ENCODE data around the gene GYPA. TPM values are rescaled to one million over a fixed set of nuclear protein-coding genes. Genes with fewer than 3 reads are reported as not detected.
"Not testable (repeated sequence)": the region's sequence is repeated elsewhere in the genome, so short reads cannot be mapped to it uniquely, and the experiment has no call there.

GYPA gene
- total and polyA plus RNA-seq, 3 experiments from 2014 or later = not detected

GRCh38 chr4:144123982-144124635 is 16.4 kb downstream of the GYPA start:
- H3K27me3 Mint-ChIP-seq; H3K36me3 Mint-ChIP-seq; H3K4me1 Mint-ChIP-seq; H3K27ac ChIP-seq (ENCODE audit: low read depth, low read length); H3K4me3 Mint-ChIP-seq; DNase-seq; H3K27ac Mint-ChIP-seq; POLR2A ChIA-PET; H3K9me3 Mint-ChIP-seq; H3K27me3 ChIP-seq (ENCODE audit: insufficient read depth, low read length, poor library complexity, severe bottlenecking); CTCF ChIA-PET; H3K36me3 ChIP-seq (ENCODE audit: insufficient read depth, low read length); H3K4me3 ChIP-seq (ENCODE audit: low read length); H3K4me1 ChIP-seq (ENCODE audit: insufficient read depth, low read length); H3K9me3 ChIP-seq (ENCODE audit: low read length): not testable (repeated sequence)

GRCh38 chr4:144123269-144123668 is 17.2 kb downstream of the GYPA start:
- H3K9me3 Mint-ChIP-seq; H3K27me3 Mint-ChIP-seq; H3K27me3 ChIP-seq (ENCODE audit: insufficient read depth, low read length, poor library complexity, severe bottlenecking); DNase-seq; H3K36me3 Mint-ChIP-seq; H3K27ac ChIP-seq (ENCODE audit: low read depth, low read length); POLR2A ChIA-PET; H3K4me1 ChIP-seq (ENCODE audit: insufficient read depth, low read length); H3K36me3 ChIP-seq (ENCODE audit: insufficient read depth, low read length); CTCF ChIA-PET; H3K9me3 ChIP-seq (ENCODE audit: low read length); H3K4me3 Mint-ChIP-seq; H3K4me1 Mint-ChIP-seq; H3K27ac Mint-ChIP-seq; H3K4me3 ChIP-seq (ENCODE audit: low read length): not testable (repeated sequence)

- CTCF ChIA-PET; H3K9me3 Mint-ChIP-seq; H3K9me3 ChIP-seq (ENCODE audit: low read length); H3K4me3 Mint-ChIP-seq; H3K4me1 Mint-ChIP-seq; H3K4me3 ChIP-seq (ENCODE audit: low read length); H3K27me3 Mint-ChIP-seq; H3K27ac Mint-ChIP-seq; POLR2A ChIA-PET; DNase-seq; H3K36me3 Mint-ChIP-seq; H3K4me1 ChIP-seq (ENCODE audit: insufficient read depth, low read length); H3K27ac ChIP-seq (ENCODE audit: low read depth, low read length); H3K27me3 ChIP-seq (ENCODE audit: insufficient read depth, low read length, poor library complexity, severe bottlenecking); H3K36me3 ChIP-seq (ENCODE audit: insufficient read depth, low read length): not testable (repeated sequence)
These were observed 20.8 kb downstream of the GYPA start for GRCh38 chr4:144119752-144120151.

GRCh38 chr4:144115519-144115918 is 25.0 kb downstream of the GYPA start:
- H3K4me3 ChIP-seq (ENCODE audit: low read length) = no peak overlapping the region
- H3K36me3 ChIP-seq (ENCODE audit: insufficient read depth, low read length) = no peaks in the 10 kb centered on the region
- peaks cover 7 to 8% of the 10 kb centered on the region in 2 donors for H3K27me3 Mint-ChIP-seq
- ChIA-PET POLR2A (no interaction called here), CTCF (no interaction called here)
- H3K9me3 ChIP-seq (ENCODE audit: low read length) = no peaks in the 10 kb centered on the region
- H3K4me1 Mint-ChIP-seq = peaks cover 0 to 4% (median 2%) of the 10 kb centered on the region in 3 donors
- no peaks in the 10 kb centered on the region for H3K4me1 ChIP-seq (ENCODE audit: insufficient read depth, low read length)
- no peak overlapping the region for H3K4me3 Mint-ChIP-seq
- no peak for DNase-seq
- no peaks in the 10 kb centered on the region for H3K36me3 Mint-ChIP-seq
- H3K27ac Mint-ChIP-seq = no peak overlapping the region
- H3K27me3 ChIP-seq (ENCODE audit: insufficient read depth, low read length, poor library complexity, severe bottlenecking) = no peaks in the 10 kb centered on the region
- no peak overlapping the region for H3K27ac ChIP-seq (ENCODE audit: low read depth, low read length)
- H3K9me3 Mint-ChIP-seq = no peaks in the 10 kb centered on the region

- no peak overlapping the region for H3K27ac ChIP-seq (ENCODE audit: low read depth, low read length)
- Mint-ChIP-seq H3K27ac (no peak overlapping the region), H3K9me3 (no peaks in the 10 kb centered on the region), H3K4me3 (no peak overlapping the region), H3K27me3 (peaks cover 7 to 13% of the 10 kb centered on the region in 2 donors), H3K36me3 (no peaks in the 10 kb centered on the region), H3K4me1 (peaks cover 0 to 4% (median 2%) of the 10 kb centered on the region in 3 donors)
- ChIA-PET CTCF (no interaction called here), POLR2A (no interaction called here)
- no peaks in the 10 kb centered on the region for H3K36me3 ChIP-seq (ENCODE audit: insufficient read depth, low read length)
- no peak overlapping the region for H3K4me3 ChIP-seq (ENCODE audit: low read length)
- DNase-seq = no peak
- no peaks in the 10 kb centered on the region for H3K4me1 ChIP-seq (ENCODE audit: insufficient read depth, low read length)
- no peaks in the 10 kb centered on the region for H3K27me3 ChIP-seq (ENCODE audit: insufficient read depth, low read length, poor library complexity, severe bottlenecking)
- H3K9me3 ChIP-seq (ENCODE audit: low read length) = no peaks in the 10 kb centered on the region
These were observed 27.0 kb downstream of the GYPA start for GRCh38 chr4:144113546-144113945.

GRCh38 chr4:144104509-144105130 is 35.9 kb downstream of the GYPA start:
- POLR2A ChIA-PET = no interaction called here
- H3K27ac ChIP-seq (ENCODE audit: low read depth, low read length) = no peak overlapping the region

DNA sequence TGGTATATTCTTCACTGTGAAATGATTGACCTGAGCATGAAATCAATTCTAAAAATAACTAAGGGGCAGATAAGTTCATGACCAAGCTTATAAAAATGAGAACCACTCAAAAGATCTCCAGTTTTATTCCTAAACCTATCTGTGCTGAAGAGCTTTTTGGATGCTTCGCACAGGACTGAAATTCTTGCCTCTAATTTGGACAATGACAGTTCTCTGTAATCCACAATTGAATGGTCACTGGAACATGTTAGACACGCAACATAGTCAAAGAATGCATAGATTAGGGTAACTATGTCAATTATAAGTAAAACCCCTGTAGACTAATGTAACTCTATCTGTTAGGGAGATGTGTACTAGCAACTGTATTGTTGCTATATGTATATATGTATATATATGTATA is 42.7 kb downstream of the GYPA start:
- H3K27me3 ChIP-seq (ENCODE audit: insufficient read depth, low read length, poor library complexity, severe bottlenecking); H3K4me1 Mint-ChIP-seq; DNase-seq; POLR2A ChIA-PET; H3K4me3 Mint-ChIP-seq; H3K27me3 Mint-ChIP-seq; CTCF ChIA-PET; H3K36me3 Mint-ChIP-seq; H3K9me3 Mint-ChIP-seq; H3K9me3 ChIP-seq (ENCODE audit: low read length); H3K36me3 ChIP-seq (ENCODE audit: insufficient read depth, low read length); H3K27ac Mint-ChIP-seq; H3K4me1 ChIP-seq (ENCODE audit: insufficient read depth, low read length); H3K4me3 ChIP-seq (ENCODE audit: low read length); H3K27ac ChIP-seq (ENCODE audit: low read depth, low read length): not testable (repeated sequence)

More at GRCh38 chr4:144104509-144105130, 35.9 kb downstream of the GYPA start:
- Mint-ChIP-seq H3K9me3 (no peaks in the 10 kb centered on the region), H3K4me3 (no peak overlapping the region), H3K36me3 (no peaks in the 10 kb centered on the region), H3K4me1 (no peaks in the 10 kb centered on the region), H3K27ac (no peak overlapping the region), H3K27me3 (peaks cover 0 to 16% of the 10 kb centered on the region in 2 donors)
- CTCF ChIA-PET = no interaction called here
- Histone ChIP-seq H3K27me3 (ENCODE audit: insufficient read depth, low read length, poor library complexity, severe bottlenecking) (no peaks in the 10 kb centered on the region), H3K4me3 (ENCODE audit: low read length) (no peak overlapping the region), H3K36me3 (ENCODE audit: insufficient read depth, low read length) (no peaks in the 10 kb centered on the region), H3K4me1 (ENCODE audit: insufficient read depth, low read length) (no peaks in the 10 kb centered on the region), H3K9me3 (ENCODE audit: low read length) (no peaks in the 10 kb centered on the region)
- no peak for DNase-seq

- H3K36me3 Mint-ChIP-seq; H3K9me3 ChIP-seq (ENCODE audit: low read length); H3K4me1 Mint-ChIP-seq; H3K27me3 Mint-ChIP-seq; DNase-seq; H3K4me1 ChIP-seq (ENCODE audit: insufficient read depth, low read length); H3K4me3 ChIP-seq (ENCODE audit: low read length); POLR2A ChIA-PET; CTCF ChIA-PET; H3K9me3 Mint-ChIP-seq; H3K27ac Mint-ChIP-seq; H3K27ac ChIP-seq (ENCODE audit: low read depth, low read length); H3K36me3 ChIP-seq (ENCODE audit: insufficient read depth, low read length); H3K27me3 ChIP-seq (ENCODE audit: insufficient read depth, low read length, poor library complexity, severe bottlenecking); H3K4me3 Mint-ChIP-seq: not testable (repeated sequence)
These were observed 46.5 kb downstream of the GYPA start for GRCh38 chr4:144093995-144094394.

DNA sequence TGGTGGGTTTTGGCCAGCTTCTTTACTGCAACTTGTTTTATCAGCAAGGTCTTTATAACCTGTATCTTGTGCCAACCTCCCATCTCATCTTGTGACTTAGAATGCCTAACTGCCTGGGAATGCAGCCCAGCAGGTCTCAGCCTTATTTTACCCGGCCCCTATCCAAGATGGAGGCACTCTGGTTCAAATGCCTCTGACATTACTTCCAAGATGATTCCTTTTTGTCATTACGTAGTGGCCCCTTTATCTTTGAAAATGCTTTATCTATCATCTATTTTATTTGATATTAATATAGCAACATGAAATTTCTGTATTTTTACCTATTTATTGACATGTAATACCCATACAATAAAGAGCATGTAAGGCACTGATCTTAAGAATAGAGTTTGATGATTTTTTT is 49.3 kb downstream of the GYPA start:
- H3K36me3 Mint-ChIP-seq; POLR2A ChIA-PET; H3K9me3 ChIP-seq (ENCODE audit: low read length); H3K9me3 Mint-ChIP-seq; H3K27ac ChIP-seq (ENCODE audit: low read depth, low read length); CTCF ChIA-PET; H3K27me3 ChIP-seq (ENCODE audit: insufficient read depth, low read length, poor library complexity, severe bottlenecking); H3K36me3 ChIP-seq (ENCODE audit: insufficient read depth, low read length); H3K4me1 Mint-ChIP-seq; H3K4me1 ChIP-seq (ENCODE audit: insufficient read depth, low read length); H3K27ac Mint-ChIP-seq; H3K4me3 ChIP-seq (ENCODE audit: low read length); H3K27me3 Mint-ChIP-seq; H3K4me3 Mint-ChIP-seq; DNase-seq: not testable (repeated sequence)
